ENCODE results near the gene CMTR2.
"Not testable (repeated sequence)": the region's sequence is repeated elsewhere in the genome, so short reads cannot be mapped to it uniquely, and the experiment has no call there.

Gene CMTR2, protein sequence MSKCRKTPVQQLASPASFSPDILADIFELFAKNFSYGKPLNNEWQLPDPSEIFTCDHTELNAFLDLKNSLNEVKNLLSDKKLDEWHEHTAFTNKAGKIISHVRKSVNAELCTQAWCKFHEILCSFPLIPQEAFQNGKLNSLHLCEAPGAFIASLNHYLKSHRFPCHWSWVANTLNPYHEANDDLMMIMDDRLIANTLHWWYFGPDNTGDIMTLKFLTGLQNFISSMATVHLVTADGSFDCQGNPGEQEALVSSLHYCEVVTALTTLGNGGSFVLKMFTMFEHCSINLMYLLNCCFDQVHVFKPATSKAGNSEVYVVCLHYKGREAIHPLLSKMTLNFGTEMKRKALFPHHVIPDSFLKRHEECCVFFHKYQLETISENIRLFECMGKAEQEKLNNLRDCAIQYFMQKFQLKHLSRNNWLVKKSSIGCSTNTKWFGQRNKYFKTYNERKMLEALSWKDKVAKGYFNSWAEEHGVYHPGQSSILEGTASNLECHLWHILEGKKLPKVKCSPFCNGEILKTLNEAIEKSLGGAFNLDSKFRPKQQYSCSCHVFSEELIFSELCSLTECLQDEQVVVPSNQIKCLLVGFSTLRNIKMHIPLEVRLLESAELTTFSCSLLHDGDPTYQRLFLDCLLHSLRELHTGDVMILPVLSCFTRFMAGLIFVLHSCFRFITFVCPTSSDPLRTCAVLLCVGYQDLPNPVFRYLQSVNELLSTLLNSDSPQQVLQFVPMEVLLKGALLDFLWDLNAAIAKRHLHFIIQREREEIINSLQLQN

DNA sequence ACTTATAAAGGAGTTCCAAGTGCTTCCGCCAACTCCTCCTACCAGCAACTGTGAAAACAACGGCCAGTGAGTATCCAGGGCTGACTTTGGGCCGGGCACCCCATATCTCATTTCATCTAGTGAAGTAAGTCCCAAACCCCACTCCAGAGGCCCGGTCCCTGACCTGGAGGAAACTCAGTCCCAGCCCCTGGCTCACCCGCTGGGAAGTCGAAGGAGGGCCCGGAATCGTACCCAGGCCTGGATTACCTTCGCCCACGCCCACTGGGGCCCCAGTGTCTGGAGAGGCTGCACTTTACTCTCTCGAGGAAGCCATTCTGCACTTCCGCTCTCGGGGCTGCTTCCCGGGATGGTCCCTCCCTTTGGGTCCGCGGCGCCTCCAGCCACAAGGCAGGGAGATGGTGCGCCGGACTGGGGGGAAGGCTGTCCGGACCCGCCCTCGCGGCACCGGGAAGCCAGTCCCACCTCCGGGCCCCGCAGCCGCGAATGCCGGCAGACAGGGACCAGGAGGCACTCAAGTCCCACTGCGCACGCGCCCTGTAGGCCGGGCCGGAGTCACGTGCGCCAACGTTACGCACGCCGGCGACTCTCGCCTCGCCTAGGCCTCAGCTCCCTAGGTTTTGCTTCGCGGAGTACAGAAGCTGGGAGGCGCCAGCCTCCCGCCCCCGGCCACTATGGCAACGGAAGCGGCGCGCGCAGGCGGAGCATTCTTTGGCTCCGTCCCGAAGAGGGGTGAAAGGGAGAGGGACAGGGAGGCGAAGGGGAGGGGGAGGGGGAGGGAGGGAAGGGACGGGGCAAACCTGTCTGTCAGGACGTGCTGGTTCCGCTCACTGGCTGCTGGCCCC is at the start of gene CMTR2:
TSS of gene CMTR2 (minus strand) at position 513 of the 842 bp plus-strand sequence. CDS start 3,482 bp downstream, outside the sequence.
- peak; percentile 65 to 80 for DNase-seq (ENCODE audit: extremely low read depth in 1 of 2, low read depth in 1 of 2)

DNA sequence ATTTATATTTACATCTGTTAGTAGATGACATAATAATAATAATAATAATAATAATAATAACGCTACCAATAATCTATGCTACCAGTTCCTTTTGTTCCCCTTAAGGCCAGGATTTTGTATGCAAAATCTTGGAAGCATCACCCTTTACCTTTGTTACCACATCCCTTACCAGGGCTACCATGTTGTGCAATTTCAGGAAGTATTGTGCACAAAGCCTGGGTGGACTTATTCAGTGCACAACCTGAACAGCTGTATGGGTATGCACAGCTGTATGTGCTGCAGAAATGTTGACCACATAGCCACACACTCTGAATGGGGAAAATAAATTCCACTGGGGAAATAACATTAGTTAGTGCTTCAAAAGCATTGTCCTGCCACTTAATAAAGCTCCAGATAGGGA is 49.4 kb upstream of the CMTR2 start:
- no peak for DNase-seq (ENCODE audit: extremely low read depth in 1 of 2, low read depth in 1 of 2)

DNA sequence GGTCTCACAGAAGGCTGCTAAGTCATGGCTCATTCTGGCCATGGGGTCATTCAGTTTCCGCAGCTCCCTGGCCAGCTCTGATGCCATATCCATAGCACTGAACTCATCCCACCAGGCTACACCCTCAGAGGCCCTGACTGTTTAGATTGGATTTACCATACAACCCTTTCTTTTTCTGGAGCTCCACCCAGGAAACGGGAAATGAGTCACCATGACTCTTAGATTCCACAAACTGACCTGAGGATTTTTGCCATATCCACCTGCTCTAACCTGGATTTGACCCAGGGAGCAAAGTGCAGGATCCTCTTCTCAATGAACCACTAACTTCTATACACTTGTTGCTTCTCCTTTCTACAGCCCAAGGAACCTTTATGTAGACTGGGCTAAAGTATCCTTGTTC is 49.0 kb upstream of the CMTR2 start:
- no peak for DNase-seq (ENCODE audit: extremely low read depth in 1 of 2, low read depth in 1 of 2)

DNA sequence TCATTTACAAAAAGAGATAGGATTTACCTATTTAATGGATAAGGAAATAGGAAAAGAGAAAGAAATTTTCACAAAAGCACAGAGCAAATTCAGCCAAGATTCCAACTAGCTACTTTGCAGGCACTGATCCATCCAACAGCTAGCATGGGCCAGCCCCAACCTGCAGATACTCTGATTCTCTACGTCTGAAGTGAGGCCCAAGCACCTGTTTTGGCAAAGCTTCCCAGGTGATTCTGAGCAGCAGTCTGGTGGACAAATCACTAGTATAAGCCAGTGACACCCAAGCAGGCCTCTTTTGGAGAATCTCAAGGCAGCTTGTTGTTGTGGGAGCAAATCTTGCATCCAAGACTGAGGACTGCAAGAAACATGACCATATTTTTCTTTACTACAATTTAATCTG is 48.4 kb upstream of the CMTR2 start:
- DNase-seq (ENCODE audit: extremely low read depth in 1 of 2, low read depth in 1 of 2): no peak

DNA sequence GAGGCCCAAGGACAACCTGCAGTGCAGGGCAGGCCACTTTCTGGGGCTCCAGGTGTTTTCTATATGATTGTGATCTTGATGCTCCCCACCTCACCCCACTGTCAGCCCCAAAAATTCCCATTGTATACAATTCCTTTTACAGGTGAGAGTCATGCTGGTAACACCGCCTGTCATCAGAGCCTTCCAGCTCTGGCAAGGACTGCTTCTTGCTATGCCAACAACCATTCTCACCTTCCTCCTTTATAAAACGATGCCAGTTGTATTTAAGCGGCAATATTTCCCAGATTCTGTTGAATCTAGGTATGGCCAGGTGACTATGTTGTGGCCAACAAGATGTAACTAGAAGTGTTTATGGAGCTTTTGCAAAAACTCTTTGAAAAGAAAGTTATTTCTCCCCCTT is 38.9 kb upstream of the CMTR2 start:
- no peak for DNase-seq (ENCODE audit: extremely low read depth in 1 of 2, low read depth in 1 of 2)

DNA sequence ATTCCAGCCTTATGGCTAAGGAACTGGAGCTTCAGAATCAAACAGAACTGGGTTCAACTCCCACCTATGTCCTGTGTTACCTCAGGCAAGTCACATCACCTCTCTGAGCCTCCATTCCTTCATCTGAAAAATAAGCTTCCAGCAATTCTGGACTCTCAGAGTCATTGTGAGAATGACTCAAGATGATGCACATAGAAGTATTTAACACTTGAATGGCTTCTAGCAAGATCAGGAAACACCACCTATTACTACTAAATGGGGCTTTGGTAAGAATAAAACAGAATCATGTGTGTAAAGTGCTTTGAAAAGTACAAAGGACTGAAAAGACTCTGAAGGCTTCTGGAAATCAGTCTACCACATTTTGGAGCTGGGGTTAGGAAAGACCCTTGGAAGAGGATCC is 38.5 kb upstream of the CMTR2 start:
- DNase-seq (ENCODE audit: extremely low read depth in 1 of 2, low read depth in 1 of 2): no peak

DNA sequence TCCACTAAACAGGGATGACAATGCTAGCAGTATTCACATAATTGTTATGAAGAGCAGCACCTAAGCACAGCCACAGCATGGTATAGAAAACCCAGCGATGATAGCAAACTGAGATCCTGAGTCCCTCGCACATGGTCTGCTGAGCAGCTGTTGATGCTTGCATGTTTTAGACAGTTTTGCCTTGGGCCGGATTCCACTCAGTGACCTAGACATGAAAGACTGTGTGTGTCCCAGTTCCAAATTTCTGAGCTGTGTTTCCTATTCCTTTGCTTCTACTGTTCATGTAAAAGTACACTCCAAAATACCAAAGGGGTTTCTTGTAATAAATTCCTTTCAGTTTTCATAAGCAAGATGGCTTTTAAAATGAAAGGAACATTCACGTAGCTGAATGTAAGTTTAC is 30.8 kb upstream of the CMTR2 start:
- DNase-seq (ENCODE audit: extremely low read depth in 1 of 2, low read depth in 1 of 2): no peak

DNA sequence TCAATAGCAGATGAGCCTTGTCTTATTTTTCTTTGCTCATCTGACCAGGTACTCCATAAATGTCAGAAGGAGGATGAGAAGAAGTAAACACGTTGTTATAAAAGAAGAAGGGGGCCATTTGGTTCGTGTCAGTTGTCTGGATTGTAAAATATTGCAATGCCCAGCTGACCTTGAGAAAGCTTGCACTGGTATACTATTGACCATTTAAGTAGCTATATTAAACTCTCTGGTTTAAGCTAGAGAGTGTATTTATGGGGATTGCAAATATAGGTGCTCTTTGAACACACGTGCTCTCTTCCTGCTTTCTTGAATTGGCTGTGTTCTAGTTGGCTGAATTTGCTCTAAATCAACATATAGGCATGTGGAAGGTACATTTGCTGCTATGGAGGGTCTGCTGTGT is 26.1 kb upstream of the CMTR2 start:
- DNase-seq (ENCODE audit: extremely low read depth in 1 of 2, low read depth in 1 of 2): no peak

DNA sequence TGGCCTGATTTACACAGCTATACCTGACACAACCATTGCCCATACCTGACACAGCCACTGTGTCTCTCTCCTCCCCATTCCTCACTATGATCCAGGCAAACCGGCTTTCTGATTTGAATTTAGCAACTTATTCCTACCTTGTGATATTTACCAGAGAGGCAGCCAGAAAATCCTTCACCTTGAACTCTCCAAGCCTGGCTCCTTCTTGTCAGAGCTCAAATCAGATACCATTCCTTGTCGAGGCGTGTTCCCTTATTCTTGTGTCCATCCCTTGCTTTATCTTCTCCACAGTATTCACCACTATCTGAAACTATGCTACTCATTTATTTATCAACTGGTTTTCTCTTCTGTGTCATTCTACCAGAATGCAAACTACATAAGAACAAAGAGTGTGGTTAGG is 24.4 kb upstream of the CMTR2 start:
- not testable (repeated sequence) for DNase-seq (ENCODE audit: extremely low read depth in 1 of 2, low read depth in 1 of 2)

DNA sequence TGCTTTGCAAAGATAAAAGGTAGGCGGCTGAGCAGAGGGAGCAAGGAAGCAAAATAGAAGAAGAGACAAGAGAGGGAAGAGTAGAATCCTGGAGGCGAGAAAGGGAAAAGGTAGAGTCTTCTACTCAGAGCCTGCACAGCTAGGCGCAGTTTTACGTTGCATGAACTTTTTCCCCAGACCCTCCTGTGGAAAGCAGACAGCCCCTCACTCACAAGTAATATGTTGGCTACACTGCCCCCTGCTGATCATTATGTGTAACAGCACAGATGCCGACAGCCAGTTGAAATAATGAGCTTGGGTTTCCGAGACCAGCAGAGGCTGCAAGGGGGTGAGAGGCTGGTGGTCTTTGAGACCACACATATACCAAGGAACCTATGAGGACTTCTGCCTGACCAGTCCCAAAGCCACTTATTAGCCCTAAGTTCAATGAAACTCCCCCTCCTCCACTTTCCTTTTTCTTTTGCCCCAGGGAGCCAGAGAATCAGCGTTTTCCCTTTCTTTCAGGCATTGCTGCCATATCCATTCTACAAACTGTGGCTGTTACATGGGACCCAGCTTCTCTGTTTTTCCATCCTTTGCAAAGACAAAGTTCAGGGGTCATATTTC is 22.5 kb upstream of the CMTR2 start:
- no peak for DNase-seq (ENCODE audit: extremely low read depth in 1 of 2, low read depth in 1 of 2)

DNA sequence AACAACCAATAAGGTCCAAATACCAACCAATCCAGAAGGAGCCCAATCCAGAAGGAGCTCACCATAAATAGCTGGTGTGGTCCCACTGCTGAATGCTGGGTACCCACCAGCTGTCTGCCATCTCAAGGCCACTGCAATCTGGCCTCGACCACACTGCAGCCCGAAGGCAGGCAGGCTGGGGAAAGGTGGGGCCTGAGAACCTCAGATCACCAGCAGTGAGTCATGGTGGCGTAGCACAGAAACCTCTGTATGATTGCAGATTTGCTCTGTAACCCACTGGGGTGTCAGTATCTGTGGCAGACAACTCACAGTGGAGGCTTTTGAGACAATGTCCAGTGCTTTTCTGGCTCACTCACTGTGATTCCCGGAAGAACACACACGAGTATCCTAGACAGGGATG is 14.7 kb upstream of the CMTR2 start:
- no peak for DNase-seq (ENCODE audit: extremely low read depth in 1 of 2, low read depth in 1 of 2)

DNA sequence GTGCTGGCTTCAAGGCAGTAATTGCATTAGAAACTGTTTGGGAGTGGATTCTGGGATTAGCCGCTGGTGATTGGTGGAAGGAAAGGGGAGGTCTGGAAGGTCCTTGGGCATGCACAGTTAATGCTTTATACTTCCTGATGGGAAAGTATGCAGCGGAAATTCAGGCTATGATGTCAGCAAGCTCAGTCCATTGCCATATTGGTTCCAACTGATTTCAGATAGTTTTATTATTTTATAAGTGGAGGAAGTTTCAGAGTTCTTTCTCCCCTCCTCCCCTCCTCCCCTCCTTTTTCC is 8.1 kb upstream of the CMTR2 start:
- DNase-seq (ENCODE audit: extremely low read depth in 1 of 2, low read depth in 1 of 2): no peak

DNA sequence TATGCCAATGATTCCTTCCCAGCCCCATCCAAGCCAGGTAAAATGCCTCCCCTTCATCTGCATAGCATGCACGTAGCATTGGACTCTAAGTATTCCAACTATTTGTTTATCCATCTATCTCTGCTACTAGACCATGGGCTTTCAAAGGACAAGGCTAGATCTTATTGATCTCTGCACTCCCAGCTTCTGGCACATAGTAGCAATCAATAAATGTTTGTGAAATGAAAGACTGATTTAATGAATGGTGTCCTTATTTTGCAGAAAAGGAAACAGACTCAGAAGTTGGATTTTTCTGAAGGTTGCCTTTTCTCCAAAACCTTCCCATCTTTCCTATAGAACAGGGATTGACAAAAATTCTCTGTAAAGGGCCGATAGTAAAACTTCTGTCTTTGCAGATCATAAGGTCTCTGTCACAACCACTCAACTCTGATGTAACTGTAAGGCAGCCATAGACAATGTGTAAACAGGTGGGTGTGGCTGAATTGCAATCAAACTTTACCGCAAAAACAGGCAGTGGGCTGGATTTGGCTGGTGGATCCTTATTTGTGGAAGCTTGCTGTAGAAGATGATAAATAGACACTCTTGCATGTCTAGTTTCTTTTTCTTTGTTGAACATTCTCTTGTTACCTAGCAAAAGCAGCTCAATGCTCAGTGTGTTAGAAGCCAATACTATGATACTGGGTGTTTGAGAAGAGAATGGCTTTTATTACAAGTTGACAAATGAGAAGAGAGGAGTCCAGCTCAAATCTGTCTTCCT is 7.6 kb upstream of the CMTR2 start:
- no peak for DNase-seq (ENCODE audit: extremely low read depth in 1 of 2, low read depth in 1 of 2)

DNA sequence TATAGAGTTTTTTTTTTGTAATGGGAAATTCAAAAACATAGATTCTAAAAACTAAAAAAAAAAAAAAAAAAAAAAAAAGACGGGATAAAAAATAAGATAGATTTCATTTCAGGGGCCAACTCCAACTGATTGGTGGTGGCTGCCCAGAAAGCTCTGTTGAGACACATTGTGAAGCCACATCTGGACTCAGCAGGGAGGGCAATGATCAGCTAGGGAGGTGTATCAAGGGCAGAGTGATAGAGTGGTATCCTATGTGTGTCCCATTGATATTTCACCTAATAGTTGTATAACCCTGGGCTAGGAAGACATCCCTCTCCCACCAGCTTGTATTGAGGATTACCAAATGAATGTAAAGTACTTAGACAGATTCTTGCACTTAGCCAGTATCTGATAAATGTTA is 6.7 kb upstream of the CMTR2 start:
- DNase-seq (ENCODE audit: extremely low read depth in 1 of 2, low read depth in 1 of 2): no peak

DNA sequence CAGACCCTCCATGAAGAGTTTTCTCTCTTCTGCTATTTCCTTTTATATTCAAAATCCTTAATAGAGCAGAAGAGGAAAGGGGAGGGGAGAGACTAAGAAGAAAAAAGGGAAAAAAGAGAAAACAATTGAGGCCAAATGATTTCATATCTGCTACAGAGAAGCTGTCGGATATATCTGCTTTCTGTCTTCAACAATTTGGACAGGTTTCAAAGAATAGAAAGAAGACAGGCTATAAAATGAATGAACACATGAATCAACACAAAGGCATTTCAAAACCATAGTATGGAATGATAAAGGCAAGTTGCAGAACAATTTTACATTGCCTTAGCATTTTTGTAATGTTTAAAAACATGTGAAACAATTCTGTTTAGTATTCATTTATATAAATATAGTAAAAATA is 4.7 kb upstream of the CMTR2 start:
- DNase-seq (ENCODE audit: extremely low read depth in 1 of 2, low read depth in 1 of 2): no peak

DNA sequence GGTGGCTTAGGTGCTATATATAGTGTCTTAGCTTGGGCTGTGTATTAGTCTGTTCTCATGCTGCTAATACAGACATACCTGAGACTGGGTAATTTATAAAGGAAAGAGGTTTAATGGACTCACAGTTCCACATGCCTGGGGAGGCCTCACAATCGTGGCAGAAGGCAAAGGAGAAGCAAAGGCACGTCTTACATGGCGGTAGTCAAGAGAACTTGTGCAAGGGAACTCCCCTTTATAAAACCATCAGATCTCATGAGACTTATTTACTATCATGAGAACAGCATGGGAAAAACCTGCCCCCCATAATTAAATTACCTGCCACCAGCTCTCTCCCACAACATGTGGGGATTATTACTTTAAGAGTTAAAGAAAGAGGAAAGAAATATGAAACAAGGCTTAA is 2.9 kb upstream of the CMTR2 start:
- DNase-seq (ENCODE audit: extremely low read depth in 1 of 2, low read depth in 1 of 2): not testable (repeated sequence)

DNA sequence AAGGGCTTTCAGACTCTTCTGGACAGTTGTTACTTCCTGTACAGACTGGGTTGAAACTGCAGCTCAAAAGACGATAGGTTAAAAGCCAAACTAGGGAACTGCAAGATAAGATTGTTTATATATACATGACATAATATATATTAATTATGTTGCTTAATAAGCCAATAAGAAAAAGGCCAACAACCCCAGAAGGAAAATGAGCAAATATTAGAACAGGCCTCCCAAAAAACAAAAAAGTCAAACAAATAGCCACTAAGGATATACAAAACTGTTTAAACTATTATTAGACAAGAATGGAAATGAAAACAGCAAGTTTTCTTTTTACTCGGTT is 495 bp upstream of the CMTR2 start:
- DNase-seq (ENCODE audit: extremely low read depth in 1 of 2, low read depth in 1 of 2): no peak

DNA sequence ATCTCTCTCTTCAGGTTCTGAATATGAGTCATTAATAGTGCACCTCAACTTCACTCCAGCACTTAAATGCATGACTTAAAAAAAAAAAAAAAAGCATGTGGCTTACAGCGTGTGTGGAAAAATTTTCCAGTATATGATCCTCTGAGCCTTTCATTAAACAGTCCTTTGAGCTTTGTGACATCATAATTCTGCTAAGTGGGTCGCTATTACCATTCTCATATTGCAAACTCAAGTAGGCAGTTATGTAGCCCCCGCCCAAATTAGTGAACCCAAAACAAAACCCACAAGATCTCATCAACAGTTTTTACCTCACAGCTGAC is 672 bp downstream of the CMTR2 start:
- DNase-seq (ENCODE audit: extremely low read depth in 1 of 2, low read depth in 1 of 2): no peak

DNA sequence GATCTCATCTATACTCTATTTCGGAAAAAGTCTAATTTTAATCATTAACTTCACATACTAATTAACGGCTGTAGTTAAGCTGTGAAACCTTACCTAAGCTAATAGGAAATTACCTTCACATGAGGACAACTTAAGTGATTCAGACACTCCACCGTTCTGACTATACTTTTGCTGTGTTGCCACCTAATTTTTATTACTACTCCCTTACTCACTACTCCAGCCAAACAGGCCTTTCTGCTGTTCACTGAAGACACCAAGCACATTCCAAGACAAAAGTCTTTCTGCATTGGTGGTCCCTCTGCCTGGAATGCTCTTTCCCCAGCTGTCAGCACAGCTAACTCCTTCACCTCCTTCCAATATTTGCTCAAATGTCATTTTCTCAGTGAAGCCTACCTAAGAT is 1.3 kb downstream of the CMTR2 start:
- DNase-seq (ENCODE audit: extremely low read depth in 1 of 2, low read depth in 1 of 2): no peak

DNA sequence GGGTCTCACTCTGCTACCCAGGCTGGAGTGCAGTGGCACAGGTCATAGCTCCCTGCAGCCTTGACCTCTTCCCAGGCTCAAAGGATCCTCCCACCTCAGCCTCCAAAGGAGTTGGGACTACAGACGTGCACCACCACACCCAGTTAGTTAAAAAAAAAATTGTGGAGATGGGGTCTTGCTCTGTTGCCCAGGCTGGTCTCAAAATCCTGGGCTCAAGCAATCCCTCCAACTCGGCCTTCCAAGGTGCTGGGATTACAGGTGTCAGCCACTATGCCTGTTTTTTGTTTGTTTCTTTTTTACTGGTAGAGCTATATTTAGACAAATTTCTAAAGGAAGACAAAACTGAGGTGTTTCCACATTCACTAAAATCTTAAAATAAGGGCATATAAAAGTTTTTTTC is 1.7 kb downstream of the CMTR2 start:
- no peak for DNase-seq (ENCODE audit: extremely low read depth in 1 of 2, low read depth in 1 of 2)

DNA sequence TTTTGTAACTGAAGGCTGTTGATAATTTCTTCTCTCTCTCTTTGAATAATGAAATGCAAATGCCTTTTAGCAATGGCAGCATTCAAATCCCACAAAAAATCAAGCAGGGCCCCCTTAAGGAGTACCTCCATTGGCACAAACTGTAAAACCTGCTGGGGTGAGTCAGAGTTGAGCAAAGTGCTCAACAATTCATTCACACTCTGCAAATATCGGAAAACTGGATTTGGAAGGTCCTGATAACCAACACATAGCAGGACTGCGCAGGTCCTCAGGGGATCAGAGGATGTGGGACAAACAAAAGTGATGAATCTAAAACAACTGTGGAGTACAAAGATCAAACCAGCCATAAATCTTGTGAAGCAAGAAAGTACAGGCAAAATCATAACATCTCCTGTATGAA is 5.6 kb downstream of the CMTR2 start:
- no peak for DNase-seq (ENCODE audit: extremely low read depth in 1 of 2, low read depth in 1 of 2)

Measured in activated CD8-positive, alpha-beta memory T cell treated with anti-CD3 and anti-CD28 coated beads for 1 hour (primary cell).